GM23338 (cell line): Measurements from ENCODE around the gene SULT1C2. TPM values are rescaled to one million over a fixed set of nuclear protein-coding genes. Genes with fewer than 3 reads are reported as not detected.

Experiments
- EZH2 ChIP-seq: fragments of 200-600 bp; sonication (generic); IDR thresholded peaks from one replicate; pipeline ENCODE4 v1.8.0; 2017; ENCODE audit warnings: antibody characterized with exemption, mild to moderate bottlenecking, low read depth; ENCODE audit not compliant: unreplicated experiment
- POLR2AphosphoS5 ChIP-seq: IDR thresholded peaks from 2 replicates; pipeline ENCODE4 v1.6.1; 2016; ENCODE audit warnings: antibody characterized with exemption, low read depth
- REST ChIP-seq: IDR thresholded peaks from one replicate; pipeline ENCODE4 v1.6.1; 2018; ENCODE audit warnings: antibody characterized with exemption; ENCODE audit not compliant: unreplicated experiment
- STAT1 ChIP-seq: IDR thresholded peaks from one replicate; pipeline ENCODE4 v1.6.1; 2016; ENCODE audit warnings: antibody characterized with exemption; ENCODE audit not compliant: unreplicated experiment
- ZNF331 ChIP-seq: fragments of 250-450 bp; sonication (Bioruptor Pico); IDR thresholded peaks from 2 replicates; pipeline ENCODE4 v1.5.0; 2020; ENCODE audit warnings: low read depth, mild to moderate bottlenecking, moderate library complexity
- polyA plus RNA-seq: library from polyadenylated mRNA; unstranded; fragments of >200 nt; fragmentation: Nextera tagmentation; extraction: Ambion mirVana; gene quantifications from 2 replicates; pipeline ENCODE4 v1.2.1, GENCODE V29; 2016
- total RNA-seq: library from RNA; depleted of rRNA; stranded (reverse); fragments of >200 nt; shearing (Covaris generic); gene quantifications from 2 replicates; pipeline ENCODE4 v1.2.3, GENCODE V29; 2014
- TF ChIP-seq, protein P1 (sequence below): fragments of 250-450 bp; sonication (Bioruptor Pico); IDR thresholded peaks from 2 replicates; pipeline ENCODE4 v1.5.0; 2020; ENCODE audit warnings: mild to moderate bottlenecking, moderate library complexity
- TF ChIP-seq, protein P2 (sequence below), 2 experiments: fragments of 200-600 bp in 1 of 2; sonication (generic) in 1 of 2; conservative IDR thresholded peaks; 2 replicates each; pipeline versions ENCODE4 v1.5.1 to v1.6.1; 2016 to 2017; ENCODE audit warnings: antibody characterized with exemption in 2 of 2, low read depth in 2 of 2, mild to moderate bottlenecking in 2 of 2, moderate library complexity in 1 of 2

The SULT1C2 gene
- total and polyA plus RNA-seq, 2 experiments from 2014 or later, result 0.69 to 1.9 TPM

DNA sequence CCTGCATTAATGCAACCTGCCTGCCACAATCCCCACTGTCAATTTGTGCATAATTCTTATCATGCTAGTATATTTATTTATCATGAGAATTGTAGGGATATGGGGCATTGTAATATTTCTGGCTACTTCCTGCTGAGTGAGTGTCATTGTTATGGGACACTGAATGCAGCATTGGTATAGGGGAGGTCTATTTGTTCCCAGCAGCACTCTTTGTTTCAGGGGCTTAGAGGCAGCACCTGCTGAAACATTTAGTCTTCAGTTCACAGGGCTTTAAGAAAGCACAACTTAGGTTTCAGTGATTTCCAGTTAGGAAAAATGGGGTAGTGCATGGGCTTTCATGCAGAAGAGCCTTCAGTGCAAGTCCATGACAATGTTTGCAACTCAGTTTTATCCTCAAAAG lies 25.3 kb upstream of the SULT1C2 start (continued):
- TF ChIP-seq, protein P1, sequence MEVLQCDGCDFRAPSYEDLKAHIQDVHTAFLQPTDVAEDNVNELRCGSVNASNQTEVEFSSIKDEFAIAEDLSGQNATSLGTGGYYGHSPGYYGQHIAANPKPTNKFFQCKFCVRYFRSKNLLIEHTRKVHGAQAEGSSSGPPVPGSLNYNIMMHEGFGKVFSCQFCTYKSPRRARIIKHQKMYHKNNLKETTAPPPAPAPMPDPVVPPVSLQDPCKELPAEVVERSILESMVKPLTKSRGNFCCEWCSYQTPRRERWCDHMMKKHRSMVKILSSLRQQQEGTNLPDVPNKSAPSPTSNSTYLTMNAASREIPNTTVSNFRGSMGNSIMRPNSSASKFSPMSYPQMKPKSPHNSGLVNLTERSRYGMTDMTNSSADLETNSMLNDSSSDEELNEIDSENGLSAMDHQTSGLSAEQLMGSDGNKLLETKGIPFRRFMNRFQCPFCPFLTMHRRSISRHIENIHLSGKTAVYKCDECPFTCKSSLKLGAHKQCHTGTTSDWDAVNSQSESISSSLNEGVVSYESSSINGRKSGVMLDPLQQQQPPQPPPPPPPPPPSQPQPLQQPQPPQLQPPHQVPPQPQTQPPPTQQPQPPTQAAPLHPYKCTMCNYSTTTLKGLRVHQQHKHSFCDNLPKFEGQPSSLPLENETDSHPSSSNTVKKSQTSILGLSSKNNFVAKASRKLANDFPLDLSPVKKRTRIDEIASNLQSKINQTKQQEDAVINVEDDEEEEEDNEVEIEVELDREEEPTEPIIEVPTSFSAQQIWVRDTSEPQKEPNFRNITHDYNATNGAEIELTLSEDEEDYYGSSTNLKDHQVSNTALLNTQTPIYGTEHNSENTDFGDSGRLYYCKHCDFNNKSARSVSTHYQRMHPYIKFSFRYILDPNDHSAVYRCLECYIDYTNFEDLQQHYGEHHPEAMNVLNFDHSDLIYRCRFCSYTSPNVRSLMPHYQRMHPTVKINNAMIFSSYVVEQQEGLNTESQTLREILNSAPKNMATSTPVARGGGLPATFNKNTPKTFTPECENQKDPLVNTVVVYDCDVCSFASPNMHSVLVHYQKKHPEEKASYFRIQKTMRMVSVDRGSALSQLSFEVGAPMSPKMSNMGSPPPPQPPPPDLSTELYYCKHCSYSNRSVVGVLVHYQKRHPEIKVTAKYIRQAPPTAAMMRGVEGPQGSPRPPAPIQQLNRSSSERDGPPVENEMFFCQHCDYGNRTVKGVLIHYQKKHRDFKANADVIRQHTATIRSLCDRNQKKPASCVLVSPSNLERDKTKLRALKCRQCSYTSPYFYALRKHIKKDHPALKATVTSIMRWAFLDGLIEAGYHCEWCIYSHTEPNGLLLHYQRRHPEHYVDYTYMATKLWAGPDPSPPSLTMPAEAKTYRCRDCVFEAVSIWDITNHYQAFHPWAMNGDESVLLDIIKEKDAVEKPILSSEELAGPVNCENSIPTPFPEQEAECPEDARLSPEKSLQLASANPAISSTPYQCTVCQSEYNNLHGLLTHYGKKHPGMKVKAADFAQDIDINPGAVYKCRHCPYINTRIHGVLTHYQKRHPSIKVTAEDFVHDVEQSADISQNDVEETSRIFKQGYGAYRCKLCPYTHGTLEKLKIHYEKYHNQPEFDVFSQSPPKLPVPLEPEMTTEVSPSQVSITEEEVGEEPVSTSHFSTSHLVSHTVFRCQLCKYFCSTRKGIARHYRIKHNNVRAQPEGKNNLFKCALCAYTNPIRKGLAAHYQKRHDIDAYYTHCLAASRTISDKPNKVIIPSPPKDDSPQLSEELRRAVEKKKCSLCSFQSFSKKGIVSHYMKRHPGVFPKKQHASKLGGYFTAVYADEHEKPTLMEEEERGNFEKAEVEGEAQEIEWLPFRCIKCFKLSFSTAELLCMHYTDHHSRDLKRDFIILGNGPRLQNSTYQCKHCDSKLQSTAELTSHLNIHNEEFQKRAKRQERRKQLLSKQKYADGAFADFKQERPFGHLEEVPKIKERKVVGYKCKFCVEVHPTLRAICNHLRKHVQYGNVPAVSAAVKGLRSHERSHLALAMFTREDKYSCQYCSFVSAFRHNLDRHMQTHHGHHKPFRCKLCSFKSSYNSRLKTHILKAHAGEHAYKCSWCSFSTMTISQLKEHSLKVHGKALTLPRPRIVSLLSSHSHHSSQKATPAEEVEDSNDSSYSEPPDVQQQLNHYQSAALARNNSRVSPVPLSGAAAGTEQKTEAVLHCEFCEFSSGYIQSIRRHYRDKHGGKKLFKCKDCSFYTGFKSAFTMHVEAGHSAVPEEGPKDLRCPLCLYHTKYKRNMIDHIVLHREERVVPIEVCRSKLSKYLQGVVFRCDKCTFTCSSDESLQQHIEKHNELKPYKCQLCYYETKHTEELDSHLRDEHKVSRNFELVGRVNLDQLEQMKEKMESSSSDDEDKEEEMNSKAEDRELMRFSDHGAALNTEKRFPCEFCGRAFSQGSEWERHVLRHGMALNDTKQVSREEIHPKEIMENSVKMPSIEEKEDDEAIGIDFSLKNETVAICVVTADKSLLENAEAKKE (CRISPR knock-in tag), result no peak; the same call in 1 of the 2 replicates
- TF ChIP-seq STAT1, result no peak
- TF ChIP-seq REST, result no peak
- no peak for TF ChIP-seq ZNF331 (CRISPR knock-in tag)
- TF ChIP-seq, protein P2, sequence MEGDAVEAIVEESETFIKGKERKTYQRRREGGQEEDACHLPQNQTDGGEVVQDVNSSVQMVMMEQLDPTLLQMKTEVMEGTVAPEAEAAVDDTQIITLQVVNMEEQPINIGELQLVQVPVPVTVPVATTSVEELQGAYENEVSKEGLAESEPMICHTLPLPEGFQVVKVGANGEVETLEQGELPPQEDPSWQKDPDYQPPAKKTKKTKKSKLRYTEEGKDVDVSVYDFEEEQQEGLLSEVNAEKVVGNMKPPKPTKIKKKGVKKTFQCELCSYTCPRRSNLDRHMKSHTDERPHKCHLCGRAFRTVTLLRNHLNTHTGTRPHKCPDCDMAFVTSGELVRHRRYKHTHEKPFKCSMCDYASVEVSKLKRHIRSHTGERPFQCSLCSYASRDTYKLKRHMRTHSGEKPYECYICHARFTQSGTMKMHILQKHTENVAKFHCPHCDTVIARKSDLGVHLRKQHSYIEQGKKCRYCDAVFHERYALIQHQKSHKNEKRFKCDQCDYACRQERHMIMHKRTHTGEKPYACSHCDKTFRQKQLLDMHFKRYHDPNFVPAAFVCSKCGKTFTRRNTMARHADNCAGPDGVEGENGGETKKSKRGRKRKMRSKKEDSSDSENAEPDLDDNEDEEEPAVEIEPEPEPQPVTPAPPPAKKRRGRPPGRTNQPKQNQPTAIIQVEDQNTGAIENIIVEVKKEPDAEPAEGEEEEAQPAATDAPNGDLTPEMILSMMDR (conservative IDR thresholded peaks at IDR 0.05; ENCODE audit: low read depth in 2 of 2), result no peak
- TF ChIP-seq EZH2, result no peak
- no peak for TF ChIP-seq POLR2AphosphoS5
